ENCODE data around the gene CHCHD5.

- TF ChIP-seq CTCF (IDR thresholded peaks at IDR 0.05) (no peak), EZH2 (IDR thresholded peaks at IDR 0.05) (no peak)
Observed at GRCh38 chr2:112534826-112535225, 49.6 kb upstream of the CHCHD5 start.
